HG03432 (cell line): ENCODE results near the gene MRPS6.

ENCODE experiments used
- ATAC-seq: cut with Tn5 transposase; IDR thresholded peaks from one replicate; pipeline ENCODE4 v1.9.1; 2021; ENCODE audit warnings: mild to moderate bottlenecking, moderate library complexity; ENCODE audit not compliant: unreplicated experiment

The MRPS6 gene

DNA sequence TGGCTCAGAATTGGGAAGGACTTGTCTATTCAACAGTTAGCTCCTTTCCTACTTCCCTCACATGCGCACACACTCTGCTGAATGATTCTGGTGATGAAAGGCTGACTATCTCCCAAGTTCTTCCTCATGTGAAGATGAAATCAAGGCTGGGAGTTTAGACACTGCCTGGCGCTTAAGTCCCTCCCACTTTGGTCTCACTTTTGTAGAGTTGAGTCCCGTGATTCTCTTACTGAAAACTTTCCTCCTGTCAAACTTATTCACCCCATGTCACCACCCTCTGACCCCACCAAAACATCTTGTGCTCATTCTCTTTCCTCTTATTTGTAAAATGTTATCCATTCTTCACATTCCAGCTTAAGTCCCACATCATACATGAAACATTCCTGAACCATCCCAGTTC is 8.4 kb upstream of the MRPS6 start:
- ATAC-seq, result no peak

DNA sequence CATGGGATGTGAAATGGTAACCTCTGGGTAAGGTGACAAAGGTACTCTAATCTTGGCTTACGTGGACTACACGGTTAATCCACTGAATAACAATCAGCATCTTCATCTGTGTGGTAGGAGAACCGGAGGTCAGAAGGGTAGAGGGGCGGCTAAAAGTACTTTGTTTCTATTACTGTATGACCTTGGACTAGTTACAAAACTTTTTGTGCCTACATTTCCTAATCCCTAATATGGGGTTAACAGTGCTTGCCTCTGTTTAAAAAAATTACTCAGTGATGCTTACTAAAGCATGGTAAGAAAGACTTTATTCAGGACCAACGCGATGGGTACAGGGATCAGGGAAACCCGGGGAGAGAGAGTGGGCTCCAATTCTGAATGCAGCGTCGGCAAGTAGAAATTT is 1.7 kb upstream of the MRPS6 start:
- ATAC-seq, result no peak

DNA sequence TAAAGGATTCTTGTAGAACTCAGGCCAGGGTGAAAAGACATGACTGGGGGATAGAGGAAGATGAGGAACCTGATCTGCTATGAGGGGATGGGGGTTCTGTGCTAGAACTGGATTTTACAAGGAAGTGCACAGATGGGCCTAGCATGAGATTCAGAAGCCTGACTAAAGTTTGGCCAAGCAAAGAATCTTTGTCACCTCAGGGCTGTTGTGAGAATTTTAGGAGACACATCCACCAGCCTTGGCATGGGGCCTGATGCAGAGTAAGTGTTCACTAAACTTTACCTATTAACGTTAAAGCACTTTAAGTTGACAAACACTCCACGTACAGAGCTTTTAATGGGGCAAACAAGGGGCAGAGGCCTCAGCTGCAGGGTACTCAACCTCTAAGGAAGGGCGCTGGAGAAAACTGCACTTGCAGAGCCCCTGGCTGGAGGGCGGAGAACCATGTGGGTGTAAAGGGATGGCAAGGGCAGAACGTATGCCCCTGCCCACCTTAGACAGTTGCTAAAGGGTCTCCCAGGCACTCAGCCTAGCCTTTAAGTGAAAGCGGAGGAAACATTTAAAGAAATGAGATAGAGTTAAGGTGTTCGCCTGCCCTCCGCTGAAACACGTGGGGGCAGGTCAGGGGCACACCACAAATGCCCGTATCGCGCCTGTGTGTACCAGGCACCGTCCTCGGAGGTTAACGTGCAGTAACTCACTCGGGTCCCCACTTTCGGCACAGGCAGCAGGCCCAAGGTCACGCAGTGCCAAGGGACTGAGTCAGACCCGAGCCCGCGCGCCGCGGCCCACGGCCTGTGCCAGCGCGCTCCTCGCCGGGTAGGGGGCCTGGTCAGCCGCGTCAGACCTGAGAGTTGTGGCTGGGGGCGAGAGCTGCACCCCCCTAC is 990 bp upstream of the MRPS6 start:
- ATAC-seq, result no peak

GRCh38 chr21:34073749-34074282 is 438 bp downstream of the MRPS6 start:
- ATAC-seq, result peak; percentile 55

- no peak for ATAC-seq
Observed at GRCh38 chr21:34074283-34075090, 1.1 kb downstream of the MRPS6 start.

DNA sequence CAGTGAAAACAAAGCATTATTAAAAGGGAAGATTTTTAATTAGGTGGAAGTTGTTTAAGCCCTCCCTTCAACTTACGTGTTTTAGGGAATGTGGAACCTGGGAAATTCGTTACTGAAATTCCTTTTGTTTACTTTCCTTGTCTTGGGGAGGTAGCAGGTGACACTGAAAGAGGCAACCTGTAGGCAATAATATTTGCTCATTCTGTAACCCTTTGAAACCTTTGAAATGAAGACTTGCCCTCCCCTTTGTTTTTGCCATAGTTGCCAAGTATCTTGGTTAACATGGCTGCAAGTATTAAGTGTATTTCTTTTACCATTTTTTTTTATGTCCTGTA is 1.7 kb downstream of the MRPS6 start:
- no peak for ATAC-seq

- no peak for ATAC-seq
Observed at GRCh38 chr21:34075760-34076660, 2.6 kb downstream of the MRPS6 start.

GRCh38 chr21:34076835-34077234 is 3.5 kb downstream of the MRPS6 start:
- ATAC-seq, result no peak

- ATAC-seq, result no peak
Observed at GRCh38 chr21:34077888-34078287, 4.5 kb downstream of the MRPS6 start.

- ATAC-seq, result no peak
Observed at GRCh38 chr21:34078915-34079314, 5.5 kb downstream of the MRPS6 start.

DNA sequence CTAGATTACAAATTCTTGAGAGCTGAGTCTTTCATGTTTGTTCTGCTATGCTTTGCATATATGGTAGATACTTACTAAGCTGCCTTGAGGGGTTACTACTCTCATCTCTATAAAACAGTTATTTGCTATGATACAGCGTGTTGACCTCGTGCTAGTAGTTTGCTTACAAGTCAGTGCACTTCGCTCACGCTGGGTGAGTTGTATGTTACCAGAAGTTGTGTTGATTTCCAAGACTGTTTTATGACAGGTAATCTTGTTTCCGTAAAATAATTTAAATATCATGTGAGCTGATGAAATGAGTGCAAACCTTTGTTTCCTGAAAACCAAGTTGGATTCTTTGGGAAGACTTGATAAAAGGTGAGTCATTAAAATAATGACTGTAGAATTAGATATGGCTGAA is 7.3 kb downstream of the MRPS6 start:
- ATAC-seq, result no peak

- ATAC-seq, result no peak
Observed at GRCh38 chr21:34082769-34083168, 9.4 kb downstream of the MRPS6 start.

DNA sequence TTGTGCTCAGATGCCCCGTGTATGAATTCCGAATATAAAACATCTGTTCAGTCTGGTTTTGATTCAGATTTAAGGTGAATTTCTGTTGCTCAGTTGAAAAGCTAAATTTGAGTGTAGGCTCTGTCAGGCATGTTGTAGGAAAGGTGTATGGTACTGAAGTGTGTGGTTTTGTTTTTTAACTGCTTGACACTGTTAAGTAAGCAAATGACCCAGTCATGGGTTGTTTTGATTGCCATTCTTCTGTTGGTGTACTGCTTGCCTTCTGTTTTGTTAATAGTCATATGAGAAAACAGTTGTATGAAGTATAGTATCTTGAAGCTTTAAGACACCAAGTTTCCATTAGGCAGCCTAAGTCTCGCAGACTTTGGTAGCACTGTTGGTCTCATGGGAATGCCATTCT is 10.0 kb downstream of the MRPS6 start:
- no peak for ATAC-seq

DNA sequence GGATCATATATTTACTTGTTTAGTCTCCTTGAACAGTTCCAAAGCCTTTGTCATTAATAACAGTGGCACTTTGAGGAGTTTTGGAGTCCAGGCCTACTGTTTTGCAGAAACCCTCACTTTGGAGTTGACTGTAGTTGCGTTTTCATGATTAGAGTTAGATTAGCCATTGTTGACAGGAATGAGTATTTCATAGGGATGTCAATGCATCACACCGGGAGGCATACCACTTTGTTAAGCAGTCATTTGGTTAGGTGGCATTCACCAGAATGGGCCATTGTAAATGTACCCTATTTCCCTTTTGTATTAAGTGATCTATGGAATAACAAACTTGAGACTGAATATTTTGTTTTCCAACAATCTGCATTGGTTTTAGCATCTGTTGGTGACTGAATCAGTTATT is 11.8 kb downstream of the MRPS6 start:
- ATAC-seq, result no peak

DNA sequence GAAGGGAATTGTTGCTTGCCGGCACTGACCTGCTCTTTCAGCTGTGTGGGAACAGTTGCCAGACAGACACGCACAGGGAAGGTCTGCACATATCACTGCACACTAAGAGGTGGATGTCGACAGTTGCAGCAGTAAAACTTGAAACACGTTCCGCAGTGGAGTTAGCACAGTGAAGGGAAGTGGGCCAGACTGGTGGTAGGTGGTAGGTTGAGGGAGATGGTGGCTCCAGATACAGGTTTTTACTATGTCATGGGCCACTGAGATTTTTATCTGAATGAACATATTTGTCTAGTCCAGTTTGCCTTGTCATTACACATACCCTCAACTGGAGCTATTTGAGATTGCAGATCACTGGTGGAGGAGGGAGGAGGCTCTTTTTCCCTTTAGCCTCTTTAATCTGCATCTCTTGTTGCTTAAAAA is 13.5 kb downstream of the MRPS6 start:
- ATAC-seq, result no peak

DNA sequence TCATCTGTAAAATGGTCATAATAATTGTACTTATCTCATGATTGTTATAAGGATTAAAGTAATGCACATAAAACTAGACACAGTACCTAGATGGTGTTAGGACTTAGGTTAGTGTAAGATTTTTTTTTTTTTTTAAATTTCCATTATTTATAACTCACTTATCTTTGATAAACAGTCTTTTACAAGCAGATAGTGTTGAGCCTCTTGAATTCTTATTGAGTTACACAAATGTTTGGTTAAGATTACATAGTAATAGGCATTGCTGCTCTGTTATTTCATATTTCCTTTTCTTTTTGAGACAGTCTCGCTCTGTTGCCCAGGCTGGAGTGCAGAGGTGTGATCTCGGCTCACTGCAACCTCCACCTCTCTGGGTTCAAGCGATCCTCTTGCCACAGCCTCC is 15.4 kb downstream of the MRPS6 start:
- ATAC-seq, result no peak

DNA sequence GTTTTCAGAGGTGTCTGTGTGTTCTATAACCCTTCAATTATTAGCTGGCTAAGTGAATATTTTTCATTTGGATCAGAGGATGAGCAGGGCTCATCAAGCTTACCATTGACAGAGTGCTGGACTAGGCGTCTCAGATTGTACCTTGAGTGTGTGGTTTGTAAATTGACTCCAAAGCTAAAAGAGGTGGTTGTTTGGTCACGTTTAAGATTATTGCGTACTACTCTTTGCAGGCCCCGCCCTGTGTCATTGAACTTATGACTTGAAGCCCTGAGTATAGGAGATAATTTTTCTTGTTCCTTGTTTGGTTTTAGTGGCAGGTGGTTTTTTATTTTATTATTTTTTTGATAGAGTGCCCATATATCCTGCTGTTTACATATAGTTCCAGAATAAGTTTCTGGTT is 17.7 kb downstream of the MRPS6 start:
- ATAC-seq, result no peak

GRCh38 chr21:34091607-34092006 is 18.2 kb downstream of the MRPS6 start:
- ATAC-seq, result no peak

GRCh38 chr21:34092262-34092921 is 19.0 kb downstream of the MRPS6 start:
- no peak for ATAC-seq

DNA sequence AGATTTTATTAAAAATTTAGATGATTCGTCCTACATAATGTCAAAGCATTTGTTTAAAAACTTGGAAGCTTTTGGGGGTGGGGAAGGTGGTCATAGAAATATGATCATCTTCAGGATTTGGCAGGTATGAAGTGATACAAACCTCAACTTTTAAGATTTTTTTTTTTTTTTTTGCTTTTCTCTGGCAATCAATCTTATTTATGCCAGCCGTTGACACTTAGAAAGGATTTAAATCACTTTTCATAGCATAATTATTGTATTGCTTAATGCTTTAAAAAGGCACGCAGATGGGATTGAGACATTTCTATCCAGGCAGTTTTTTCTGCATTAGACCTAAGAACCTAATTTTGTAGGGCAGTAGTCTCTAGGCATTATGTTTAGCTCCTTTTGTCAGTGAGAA is 19.7 kb downstream of the MRPS6 start:
- ATAC-seq, result no peak
